GM10266 (cell line): ENCODE data around the gene NMT1.
A peak's percentile ranks its signal among the peaks of the same experiment; 100 is the strongest.

ENCODE experiments used
- DNase-seq: peaks from one replicate; pipeline ENCODE4 v3.0.0; 2012; ENCODE audit errors: extremely low spot score
- TF ChIP-seq, protein P1 (sequence below): IDR thresholded peaks from 2 replicates; pipeline ENCODE4 v1.5.1; 2012; ENCODE audit warnings: mild to moderate bottlenecking, low read depth; ENCODE audit not compliant: control insufficient read depth, insufficient read depth; ENCODE audit errors: missing control alignments

NMT1 gene

DNA sequence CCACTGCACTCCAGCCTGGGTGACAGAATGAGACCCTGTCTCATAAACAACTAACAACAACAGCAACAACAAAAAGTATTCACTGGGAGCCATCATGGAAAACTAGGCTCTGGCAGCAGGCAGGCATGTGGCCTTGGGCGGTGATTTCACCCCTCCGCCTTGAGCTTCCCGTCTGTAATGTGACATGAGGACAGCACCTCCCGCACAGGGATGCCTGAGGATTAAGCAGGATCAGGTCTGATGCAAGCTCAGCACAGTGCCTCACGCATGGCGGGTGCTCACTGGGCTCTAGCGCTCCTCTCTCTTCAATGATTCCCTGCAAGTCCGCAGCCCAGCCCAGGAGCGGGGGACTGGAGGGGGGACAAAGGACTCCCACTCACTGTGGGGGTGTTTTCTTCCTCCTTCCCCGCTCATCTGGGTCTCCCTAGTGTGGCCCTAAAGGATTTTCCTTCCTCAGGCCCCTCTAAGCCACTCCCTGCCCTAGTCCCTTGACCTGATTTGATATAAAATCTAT, 68.4 kb downstream of the NMT1 start:
- no peak for DNase-seq

DNA sequence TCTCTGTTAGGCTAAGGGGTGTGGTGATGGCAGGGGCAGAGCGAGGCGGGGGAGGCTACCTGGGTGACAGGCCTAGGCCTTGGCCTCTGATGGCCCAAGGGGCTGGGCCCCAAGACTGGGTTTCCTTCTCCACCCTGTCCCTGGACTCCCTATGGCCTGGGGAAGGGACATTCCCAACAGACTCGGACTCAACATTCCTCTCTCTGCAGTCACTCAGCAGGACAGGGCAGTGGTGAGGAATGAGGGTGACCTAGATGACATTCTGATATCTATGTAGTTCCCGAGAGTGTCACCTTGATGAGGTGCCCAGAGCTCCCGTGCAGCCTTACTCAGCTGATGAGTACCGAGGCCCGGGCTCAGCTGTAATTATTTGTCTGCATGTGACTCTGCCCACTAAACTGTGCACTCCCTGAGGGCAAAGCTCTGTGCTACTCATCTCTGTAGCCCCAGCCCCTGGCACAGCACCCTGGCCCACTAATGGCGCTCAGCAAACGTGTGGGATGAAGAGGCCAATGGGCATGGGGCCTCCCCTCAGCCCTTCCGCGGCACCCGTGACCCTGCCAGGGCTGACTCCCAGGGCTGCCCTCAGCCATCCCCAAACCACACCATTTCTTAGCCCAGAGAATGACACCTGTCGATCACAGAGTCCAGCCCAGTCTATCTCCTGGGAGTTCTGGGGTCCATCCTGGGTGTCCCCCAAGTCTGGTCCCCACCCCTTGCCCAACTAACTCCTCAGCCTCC, 69.0 kb downstream of the NMT1 start:
- DNase-seq: no peak
- TF ChIP-seq, protein P1, sequence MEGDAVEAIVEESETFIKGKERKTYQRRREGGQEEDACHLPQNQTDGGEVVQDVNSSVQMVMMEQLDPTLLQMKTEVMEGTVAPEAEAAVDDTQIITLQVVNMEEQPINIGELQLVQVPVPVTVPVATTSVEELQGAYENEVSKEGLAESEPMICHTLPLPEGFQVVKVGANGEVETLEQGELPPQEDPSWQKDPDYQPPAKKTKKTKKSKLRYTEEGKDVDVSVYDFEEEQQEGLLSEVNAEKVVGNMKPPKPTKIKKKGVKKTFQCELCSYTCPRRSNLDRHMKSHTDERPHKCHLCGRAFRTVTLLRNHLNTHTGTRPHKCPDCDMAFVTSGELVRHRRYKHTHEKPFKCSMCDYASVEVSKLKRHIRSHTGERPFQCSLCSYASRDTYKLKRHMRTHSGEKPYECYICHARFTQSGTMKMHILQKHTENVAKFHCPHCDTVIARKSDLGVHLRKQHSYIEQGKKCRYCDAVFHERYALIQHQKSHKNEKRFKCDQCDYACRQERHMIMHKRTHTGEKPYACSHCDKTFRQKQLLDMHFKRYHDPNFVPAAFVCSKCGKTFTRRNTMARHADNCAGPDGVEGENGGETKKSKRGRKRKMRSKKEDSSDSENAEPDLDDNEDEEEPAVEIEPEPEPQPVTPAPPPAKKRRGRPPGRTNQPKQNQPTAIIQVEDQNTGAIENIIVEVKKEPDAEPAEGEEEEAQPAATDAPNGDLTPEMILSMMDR: no peak

More for the DNA sequence above, 68.4 kb downstream of the NMT1 start:
- TF ChIP-seq, protein P1: no peak

DNA sequence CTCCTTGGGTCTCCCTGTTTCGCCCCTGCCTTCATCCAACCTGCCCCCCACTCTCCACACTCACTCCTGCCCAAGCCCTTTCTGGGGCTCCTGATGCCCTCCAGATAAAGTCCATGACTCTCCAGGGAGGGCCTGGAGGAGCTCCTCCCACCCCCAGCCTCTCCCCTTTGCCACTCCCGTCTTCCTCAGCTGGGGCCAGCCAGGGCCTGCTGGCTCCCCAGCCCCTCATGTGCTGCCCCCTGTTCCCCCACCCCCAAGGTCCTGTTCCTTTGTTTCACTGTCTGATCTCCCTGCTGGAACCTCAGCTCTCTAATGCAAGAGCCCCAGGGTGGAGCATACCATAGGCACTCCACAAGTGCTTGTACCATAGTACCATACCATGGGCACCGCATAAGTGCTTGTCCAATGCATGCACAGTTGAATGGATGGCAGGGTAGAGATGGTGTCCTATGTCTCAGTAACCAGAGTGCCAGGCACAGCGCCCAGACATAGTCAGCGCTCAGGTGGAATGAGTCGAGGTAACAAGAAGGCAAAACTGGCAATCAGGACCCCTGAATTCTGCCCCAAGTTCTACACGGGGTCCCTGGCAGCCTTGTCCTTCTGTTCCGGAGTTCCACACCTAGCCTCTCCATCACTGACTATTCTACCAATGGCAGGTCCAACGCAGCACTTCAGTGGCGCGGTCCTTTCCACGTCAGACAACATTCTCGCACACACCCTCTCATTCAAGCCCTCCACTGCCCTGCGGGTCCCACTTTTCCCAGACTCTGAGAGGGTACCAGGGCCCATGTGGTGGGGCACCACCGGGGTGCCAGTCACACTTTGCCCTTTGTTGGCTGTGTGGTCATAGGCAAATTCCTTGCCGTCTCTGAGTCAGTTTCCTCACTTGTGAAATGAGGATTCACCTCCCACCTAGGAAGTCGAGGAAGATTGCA, 69.8 kb downstream of the NMT1 start:
- TF ChIP-seq, protein P1: no peak

DNA sequence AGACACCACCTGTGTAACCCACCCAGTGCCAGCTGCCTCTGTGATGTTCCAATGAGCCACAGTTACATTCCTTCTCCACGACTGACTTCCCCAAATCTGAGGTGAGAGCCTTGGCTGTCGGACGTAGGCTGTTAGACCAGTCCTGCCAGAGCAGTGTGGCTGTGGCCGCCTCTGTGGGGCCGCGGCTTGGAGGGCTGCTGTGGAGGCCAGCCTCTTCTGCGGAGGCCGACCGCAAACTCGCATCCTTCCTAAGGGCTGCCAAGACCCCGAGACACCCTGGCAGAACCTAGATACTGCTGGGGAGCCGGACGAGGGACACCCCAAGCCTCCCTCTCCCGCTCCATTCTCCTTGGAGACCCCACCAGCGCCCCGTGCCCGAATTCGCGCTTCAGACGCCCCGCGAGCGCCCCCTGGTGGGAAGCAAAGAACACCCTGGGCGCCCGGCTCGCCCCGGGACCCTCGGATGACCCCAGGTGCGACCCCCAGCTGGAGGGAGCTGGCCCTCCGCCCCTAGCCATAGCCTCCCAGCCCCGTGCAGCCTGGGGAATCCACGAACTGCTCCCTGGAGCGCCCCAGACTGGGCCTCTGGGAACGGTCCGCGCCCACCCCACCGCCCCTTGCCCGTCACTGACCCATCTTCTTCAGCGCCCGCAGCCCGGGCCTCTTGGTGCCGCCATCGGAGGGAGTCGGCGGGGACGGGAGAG, 70.7 kb downstream of the NMT1 start:
- TF ChIP-seq, protein P1: peak; percentile 65
- peak; percentile 60 for DNase-seq

More for the DNA sequence above, 69.8 kb downstream of the NMT1 start:
- DNase-seq: no peak

DNA sequence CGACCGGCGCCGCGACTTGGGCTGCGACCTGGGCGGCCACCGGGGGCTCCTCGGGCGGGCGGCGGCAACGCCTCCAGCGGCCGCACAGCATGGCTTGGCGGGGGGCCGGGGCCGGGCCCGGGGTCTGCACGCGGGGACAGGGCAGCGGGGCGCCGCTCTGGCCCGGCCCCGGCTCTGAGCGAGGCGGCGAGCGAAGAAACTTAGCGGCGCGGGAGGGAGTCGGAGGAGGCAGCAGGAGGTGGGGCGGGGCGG, 71.1 kb downstream of the NMT1 start, which contains the start of gene PLCD3:
TSS of gene PLCD3 (minus strand) at position 196 of the 252 bp plus-strand sequence. CDS start at position 91, 105 bp downstream.
- TF ChIP-seq, protein P1: no peak

DNA sequence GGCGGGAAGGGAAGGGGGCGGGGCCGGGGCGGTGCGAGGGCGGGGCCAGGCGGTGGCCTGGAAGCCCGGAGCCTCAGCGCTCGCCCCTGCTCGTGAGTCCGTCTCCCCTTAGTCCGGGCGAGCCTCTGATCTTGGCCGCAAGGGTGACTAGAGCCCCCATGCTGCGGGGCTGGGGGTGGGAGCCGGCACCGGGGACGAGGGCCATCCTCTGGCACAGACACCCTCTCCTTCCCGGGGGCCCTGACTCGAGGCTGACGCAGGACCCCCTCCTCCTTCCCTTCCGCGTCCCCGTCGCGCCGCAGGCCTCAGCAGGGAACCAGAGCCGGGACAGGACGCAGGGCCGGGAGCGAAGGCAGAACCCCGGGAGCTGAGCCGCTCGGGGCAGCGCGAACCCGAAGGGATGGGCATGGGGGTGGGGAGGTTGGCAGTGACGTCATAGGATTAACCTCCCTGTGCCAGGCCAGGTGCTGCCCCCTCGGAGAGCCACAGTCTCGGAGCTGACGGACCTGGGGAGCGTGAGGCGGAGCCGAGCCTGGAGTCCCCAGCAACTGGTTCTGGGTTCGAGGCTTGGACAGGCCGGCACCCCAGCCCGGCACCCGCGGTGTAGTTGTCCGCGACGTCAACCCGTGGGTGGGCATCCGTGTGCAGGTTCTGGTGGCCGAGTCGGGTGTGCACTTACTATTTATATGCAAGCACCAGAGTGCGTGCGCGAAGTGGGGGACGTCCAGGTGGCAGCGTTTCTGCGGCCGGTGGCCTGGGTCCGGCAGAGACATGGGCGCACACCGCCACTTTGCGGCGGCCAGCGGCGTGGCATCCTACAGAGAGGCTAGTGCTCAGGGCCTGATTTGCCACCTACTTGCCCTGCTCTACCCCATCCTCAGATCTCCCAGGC, 71.7 kb downstream of the NMT1 start:
- DNase-seq: peak; percentile 97
- TF ChIP-seq, protein P1: peak; percentile 91

More for the DNA sequence above, 71.1 kb downstream of the NMT1 start, which contains the start of gene PLCD3:
- DNase-seq: no peak
